HFFc6 (cell line): ENCODE measurements around the gene CLNK. TPM values are rescaled to one million over a fixed set of nuclear protein-coding genes. Genes with fewer than 3 reads are reported as not detected.

ENCODE experiments used
- DNase-seq: peaks from one replicate; pipeline ENCODE4 v3.0.0-alpha.2; 2018
- H3K27ac Mint-ChIP-seq: 2 replicates; pipeline ENCODE4 v1.8.0; 2020; ENCODE audit warnings: mild to moderate bottlenecking, mixed read lengths
- H3K27me3 Mint-ChIP-seq: 2 replicates; pipeline ENCODE4 v1.8.0; 2021; ENCODE audit warnings: mild to moderate bottlenecking, moderate library complexity, mixed read lengths; ENCODE audit not compliant: insufficient read depth
- H3K36me3 Mint-ChIP-seq: 2 replicates; pipeline ENCODE4 v1.8.0; 2021; ENCODE audit warnings: low read depth, mixed read lengths
- H3K4me1 Mint-ChIP-seq: 2 replicates; pipeline ENCODE4 v1.8.0; 2020; ENCODE audit warnings: low read depth, mixed read lengths
- H3K4me3 Mint-ChIP-seq: 2 replicates; pipeline ENCODE4 v1.8.0; 2020; ENCODE audit warnings: mild to moderate bottlenecking, moderate library complexity, mixed read lengths
- H3K9me3 Mint-ChIP-seq: 2 replicates; pipeline ENCODE4 v1.8.0; 2020; ENCODE audit warnings: mild to moderate bottlenecking, mixed read lengths
- CTCF ChIP-seq: fragments of 200-600 bp; sonication (generic); IDR thresholded peaks from 2 replicates; pipeline ENCODE4 v1.5.0; 2021; ENCODE audit warnings: antibody characterized with exemption, mild to moderate bottlenecking
- total RNA-seq, 6 experiments: library from RNA; stranded (reverse); fragmentation: NEBNext Ultra II Directional; extraction: Animal tissue kit (Norgen Biotek cat#: 25700); gene quantifications; 2 replicates in 1 of 6; 3 replicates in 5 of 6; pipeline ENCODE4 v1.2.3, GENCODE V29; 2021

The CLNK gene
- total RNA-seq, 6 experiments from 2014 or later: not detected

DNA sequence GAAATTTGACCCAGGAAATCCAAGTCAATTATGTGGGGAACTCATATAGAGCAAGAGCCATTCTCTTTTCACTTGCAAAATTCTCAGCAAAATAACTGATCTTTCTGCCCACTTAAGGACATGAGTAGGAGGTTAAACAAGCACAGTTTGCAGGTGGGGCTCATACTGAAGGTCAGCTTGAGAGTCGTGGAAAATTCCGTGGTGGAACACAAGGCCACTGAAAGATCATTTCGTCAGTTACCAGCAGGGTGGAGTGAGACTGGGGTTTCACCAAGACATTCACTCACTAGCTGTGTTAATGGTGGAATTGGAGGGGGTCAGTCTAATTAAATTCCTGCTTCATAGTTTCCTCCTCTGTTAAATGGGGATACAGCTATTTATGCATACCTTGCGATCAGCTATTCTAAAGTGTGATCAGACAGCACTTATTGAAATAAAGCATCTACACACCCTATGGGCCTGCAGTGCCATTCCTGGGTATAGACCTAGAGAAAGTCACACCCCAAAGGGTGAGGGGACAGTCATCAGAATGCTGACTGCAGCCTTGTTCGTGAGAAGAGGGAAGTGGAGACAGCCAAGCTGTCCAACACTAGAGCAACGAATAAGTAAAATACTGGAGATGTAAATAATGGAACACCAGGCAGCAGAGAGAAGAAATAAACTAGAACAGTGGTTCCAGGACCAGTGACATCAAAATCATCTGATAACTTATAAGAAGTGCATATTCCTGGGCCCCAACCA lies 42.7 kb upstream of the CLNK start:
- no peak for TF ChIP-seq CTCF
- no peaks in the 10 kb centered on the region for H3K36me3 Mint-ChIP-seq
- H3K27ac Mint-ChIP-seq: no peak overlapping the region
- H3K9me3 Mint-ChIP-seq: no peaks in the 10 kb centered on the region
- DNase-seq: no peak
- no peak overlapping the region for H3K4me3 Mint-ChIP-seq
- H3K4me1 Mint-ChIP-seq: no peaks in the 10 kb centered on the region
- H3K27me3 Mint-ChIP-seq: peaks cover 8% of the 10 kb centered on the region

DNA sequence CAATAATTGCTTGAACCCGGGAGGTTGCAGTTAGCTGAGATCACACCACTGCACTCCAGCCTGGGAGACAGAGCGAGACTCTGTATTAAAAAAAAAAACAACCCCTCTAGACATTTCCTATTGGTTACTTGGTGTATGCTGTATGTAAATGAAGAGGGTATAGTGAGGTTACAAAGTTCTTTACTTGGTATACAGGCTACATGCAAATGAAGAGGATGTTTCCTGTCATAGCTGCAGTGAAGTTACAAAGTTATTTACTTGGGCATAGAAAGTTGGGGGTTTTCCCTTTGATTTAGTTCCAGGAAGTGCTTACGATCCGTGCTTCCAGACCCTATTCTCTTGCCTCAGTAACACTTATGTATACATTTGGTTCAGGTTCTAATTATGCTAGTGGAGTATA lies 38.4 kb upstream of the CLNK start:
- H3K36me3 Mint-ChIP-seq: no peaks in the 10 kb centered on the region
- H3K4me3 Mint-ChIP-seq: no peak overlapping the region
- H3K27me3 Mint-ChIP-seq: peaks cover 12% of the 10 kb centered on the region
- no peak for DNase-seq
- no peak overlapping the region for H3K27ac Mint-ChIP-seq
- no peaks in the 10 kb centered on the region for H3K4me1 Mint-ChIP-seq
- H3K9me3 Mint-ChIP-seq: no peaks in the 10 kb centered on the region
- TF ChIP-seq CTCF: no peak

- no peaks in the 10 kb centered on the region for H3K36me3 Mint-ChIP-seq
- no peak overlapping the region for H3K27ac Mint-ChIP-seq
- no peaks in the 10 kb centered on the region for H3K4me1 Mint-ChIP-seq
- H3K27me3 Mint-ChIP-seq: peaks cover 12% of the 10 kb centered on the region
- DNase-seq: no peak
- TF ChIP-seq CTCF: no peak
- H3K4me3 Mint-ChIP-seq: no peak overlapping the region
- H3K9me3 Mint-ChIP-seq: no peaks in the 10 kb centered on the region
Measured at GRCh38 chr4:10721616-10722015, 37.0 kb upstream of the CLNK start.

GRCh38 chr4:10716163-10716562 lies 31.6 kb upstream of the CLNK start:
- Mint-ChIP-seq H3K27ac (no peak overlapping the region), H3K27me3 (peaks cover 1% of the 10 kb centered on the region; the same call in 1 of the 2 replicates), H3K4me3 (no peak overlapping the region), H3K36me3 (no peaks in the 10 kb centered on the region), H3K4me1 (peaks cover 4% of the 10 kb centered on the region; the same call in 1 of the 2 replicates), H3K9me3 (peaks cover 4% of the 10 kb centered on the region; the same call in 1 of the 2 replicates)
- peak; percentile 19; the same call in 1 of the 2 replicates for TF ChIP-seq CTCF
- no peak for DNase-seq

- no peak for DNase-seq
- H3K4me3 Mint-ChIP-seq: no peak overlapping the region
- peaks cover 4% of the 10 kb centered on the region; the same call in 1 of the 2 replicates for H3K4me1 Mint-ChIP-seq
- peaks cover 4% of the 10 kb centered on the region; the same call in 1 of the 2 replicates for H3K9me3 Mint-ChIP-seq
- H3K36me3 Mint-ChIP-seq: no peaks in the 10 kb centered on the region
- H3K27ac Mint-ChIP-seq: no peak overlapping the region
- TF ChIP-seq CTCF: no peak
- H3K27me3 Mint-ChIP-seq: peaks cover 1% of the 10 kb centered on the region; the same call in 1 of the 2 replicates
Measured at GRCh38 chr4:10715696-10716095, 31.1 kb upstream of the CLNK start.
